Measurements from ENCODE around the gene INTS11. TPM values are rescaled to one million over a fixed set of nuclear protein-coding genes. Genes with fewer than 3 reads are reported as not detected.

The INTS11 gene
- total and polyA plus RNA-seq, 2 of the 13 experiments (the other 11 are each of a cell fraction or from before 2014, with no cell fraction given) = 52.8 to 94.8 TPM

GRCh38 chr1:1359664-1360468, 35.4 kb upstream of the INTS11 start (continued):
- TF ChIP-seq PAXIP1 (CRISPR knock-in tag; conservative IDR thresholded peaks at IDR 0.05) (peak; percentile 81), ZSCAN22 (CRISPR knock-in tag; IDR thresholded peaks at IDR 0.05) (no peak), HOXA5 (CRISPR knock-in tag; IDR thresholded peaks at IDR 0.05) (0 out of 2 replicates have a peak, but pooled peaks have one; percentile 69), RCOR2 (CRISPR knock-in tag; IDR thresholded peaks at IDR 0.05) (0 out of 2 replicates have a peak, but pooled peaks have one; percentile 14), BCL6 (CRISPR knock-in tag; IDR thresholded peaks at IDR 0.05) (peak; percentile 74), SALL1 (CRISPR knock-in tag; IDR thresholded peaks at IDR 0.05) (peak; percentile 68; the same call in 1 of the 2 replicates), RXRA (CRISPR knock-in tag; IDR thresholded peaks at IDR 0.05) (peak; percentile 95), SOX13 (IDR thresholded peaks at IDR 0.05) (peak; percentile 84), SOX13 (CRISPR knock-in tag; conservative IDR thresholded peaks at IDR 0.05 in 1 of 2, IDR thresholded peaks at IDR 0.05 in 1 of 2) (peak in 1 of 2 experiments; percentile 98; a peak in 2 of 4 replicates), SPEN (CRISPR knock-in tag; IDR thresholded peaks at IDR 0.05; ENCODE audit: low read depth) (peak; percentile 69), NFKBIZ (CRISPR knock-in tag; IDR thresholded peaks at IDR 0.05) (0 out of 2 replicates have a peak, but pooled peaks have one; percentile 27), GABPB1 (CRISPR knock-in tag; IDR thresholded peaks at IDR 0.05) (peak; percentile 44; the same call in 1 of the 2 replicates), ZNF253 (CRISPR knock-in tag; IDR thresholded peaks at IDR 0.05; ENCODE audit: borderline replicate concordance) (0 out of 2 replicates have a peak, but pooled peaks have one; percentile 14), ZNF768 (CRISPR knock-in tag; IDR thresholded peaks at IDR 0.05) (0 out of 2 replicates have a peak, but pooled peaks have one; percentile 5), PRDM10 (CRISPR knock-in tag; IDR thresholded peaks at IDR 0.05; ENCODE audit: low read depth) (0 out of 2 replicates have a peak, but pooled peaks have one; percentile 47), ZNF276 (CRISPR knock-in tag; IDR thresholded peaks at IDR 0.05; ENCODE audit: low read depth) (no peak), ATF7-NPFF (CRISPR knock-in tag; IDR thresholded peaks at IDR 0.05; ENCODE audit: low read depth) (0 out of 2 replicates have a peak, but pooled peaks have one; percentile 3), PREB (CRISPR knock-in tag; IDR thresholded peaks at IDR 0.05) (no peak), ZNF124 (CRISPR knock-in tag; IDR thresholded peaks at IDR 0.05) (no peak)
